ENCODE data around the gene MYBPC3.

- no peak for TF ChIP-seq CTCF (IDR thresholded peaks at IDR 0.05; ENCODE audit: insufficient read depth, low read depth, low read length)
- TF ChIP-seq EZH2 (IDR thresholded peaks at IDR 0.05; ENCODE audit: insufficient read depth, low read length): no peak
These were observed 44.3 kb downstream of the MYBPC3 start for GRCh38 chr11:47308050-47308823.
